HuH-7 (cell line): ENCODE results near the gene ADAMTS7.
A peak's percentile ranks its signal among the peaks of the same experiment; 100 is the strongest.
"Not testable (repeated sequence)": the region's sequence is repeated elsewhere in the genome, so short reads cannot be mapped to it uniquely, and the experiment has no call there.

Experiments used
- DNase-seq: peaks from one replicate; pipeline ENCODE4 v3.0.0; 2011; ENCODE audit warnings: low spot score

The ADAMTS7 gene, protein sequence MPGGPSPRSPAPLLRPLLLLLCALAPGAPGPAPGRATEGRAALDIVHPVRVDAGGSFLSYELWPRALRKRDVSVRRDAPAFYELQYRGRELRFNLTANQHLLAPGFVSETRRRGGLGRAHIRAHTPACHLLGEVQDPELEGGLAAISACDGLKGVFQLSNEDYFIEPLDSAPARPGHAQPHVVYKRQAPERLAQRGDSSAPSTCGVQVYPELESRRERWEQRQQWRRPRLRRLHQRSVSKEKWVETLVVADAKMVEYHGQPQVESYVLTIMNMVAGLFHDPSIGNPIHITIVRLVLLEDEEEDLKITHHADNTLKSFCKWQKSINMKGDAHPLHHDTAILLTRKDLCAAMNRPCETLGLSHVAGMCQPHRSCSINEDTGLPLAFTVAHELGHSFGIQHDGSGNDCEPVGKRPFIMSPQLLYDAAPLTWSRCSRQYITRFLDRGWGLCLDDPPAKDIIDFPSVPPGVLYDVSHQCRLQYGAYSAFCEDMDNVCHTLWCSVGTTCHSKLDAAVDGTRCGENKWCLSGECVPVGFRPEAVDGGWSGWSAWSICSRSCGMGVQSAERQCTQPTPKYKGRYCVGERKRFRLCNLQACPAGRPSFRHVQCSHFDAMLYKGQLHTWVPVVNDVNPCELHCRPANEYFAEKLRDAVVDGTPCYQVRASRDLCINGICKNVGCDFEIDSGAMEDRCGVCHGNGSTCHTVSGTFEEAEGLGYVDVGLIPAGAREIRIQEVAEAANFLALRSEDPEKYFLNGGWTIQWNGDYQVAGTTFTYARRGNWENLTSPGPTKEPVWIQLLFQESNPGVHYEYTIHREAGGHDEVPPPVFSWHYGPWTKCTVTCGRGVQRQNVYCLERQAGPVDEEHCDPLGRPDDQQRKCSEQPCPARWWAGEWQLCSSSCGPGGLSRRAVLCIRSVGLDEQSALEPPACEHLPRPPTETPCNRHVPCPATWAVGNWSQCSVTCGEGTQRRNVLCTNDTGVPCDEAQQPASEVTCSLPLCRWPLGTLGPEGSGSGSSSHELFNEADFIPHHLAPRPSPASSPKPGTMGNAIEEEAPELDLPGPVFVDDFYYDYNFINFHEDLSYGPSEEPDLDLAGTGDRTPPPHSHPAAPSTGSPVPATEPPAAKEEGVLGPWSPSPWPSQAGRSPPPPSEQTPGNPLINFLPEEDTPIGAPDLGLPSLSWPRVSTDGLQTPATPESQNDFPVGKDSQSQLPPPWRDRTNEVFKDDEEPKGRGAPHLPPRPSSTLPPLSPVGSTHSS (N-terminal part only)

DNA sequence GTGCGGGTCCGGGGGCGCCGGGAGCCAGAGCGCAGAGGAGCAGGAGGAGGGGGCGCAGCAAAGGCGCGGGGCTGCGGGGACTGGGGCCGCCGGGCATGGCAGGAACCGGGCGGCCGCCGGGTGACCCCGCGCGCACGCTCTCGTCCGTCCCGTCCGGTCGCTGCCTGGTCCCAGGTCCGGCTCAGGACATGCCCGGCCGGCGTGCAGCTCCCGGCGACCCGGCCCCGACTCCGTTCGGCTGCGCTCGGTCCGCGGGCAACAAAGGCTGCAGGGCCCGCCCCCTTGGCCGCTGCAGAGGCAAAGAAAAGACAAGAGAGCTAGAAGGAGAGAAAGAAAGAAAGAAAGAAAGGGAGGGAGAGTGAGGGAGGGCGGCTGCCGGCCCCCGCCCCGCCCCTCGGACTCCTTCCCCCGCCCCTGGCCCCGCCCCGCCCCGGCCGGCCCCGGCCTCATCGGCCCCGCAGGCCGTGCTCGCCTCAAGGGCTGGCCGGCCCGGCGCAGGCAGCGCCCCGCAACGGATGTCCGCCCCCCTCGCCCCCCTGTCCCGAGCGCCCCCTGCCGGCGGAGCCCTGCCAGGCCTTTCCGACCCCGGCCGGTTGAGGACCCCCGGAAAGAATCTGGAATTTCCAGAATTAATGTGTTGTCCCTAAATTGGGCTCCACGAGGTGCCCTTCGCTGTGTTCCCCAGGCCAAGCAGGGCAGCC, at the start of gene ADAMTS7:
TSS of gene ADAMTS7 (minus strand) at position 341 of the 701 bp plus-strand sequence. CDS start at position 97, 244 bp downstream.
- DNase-seq, result peak; percentile 96

DNA sequence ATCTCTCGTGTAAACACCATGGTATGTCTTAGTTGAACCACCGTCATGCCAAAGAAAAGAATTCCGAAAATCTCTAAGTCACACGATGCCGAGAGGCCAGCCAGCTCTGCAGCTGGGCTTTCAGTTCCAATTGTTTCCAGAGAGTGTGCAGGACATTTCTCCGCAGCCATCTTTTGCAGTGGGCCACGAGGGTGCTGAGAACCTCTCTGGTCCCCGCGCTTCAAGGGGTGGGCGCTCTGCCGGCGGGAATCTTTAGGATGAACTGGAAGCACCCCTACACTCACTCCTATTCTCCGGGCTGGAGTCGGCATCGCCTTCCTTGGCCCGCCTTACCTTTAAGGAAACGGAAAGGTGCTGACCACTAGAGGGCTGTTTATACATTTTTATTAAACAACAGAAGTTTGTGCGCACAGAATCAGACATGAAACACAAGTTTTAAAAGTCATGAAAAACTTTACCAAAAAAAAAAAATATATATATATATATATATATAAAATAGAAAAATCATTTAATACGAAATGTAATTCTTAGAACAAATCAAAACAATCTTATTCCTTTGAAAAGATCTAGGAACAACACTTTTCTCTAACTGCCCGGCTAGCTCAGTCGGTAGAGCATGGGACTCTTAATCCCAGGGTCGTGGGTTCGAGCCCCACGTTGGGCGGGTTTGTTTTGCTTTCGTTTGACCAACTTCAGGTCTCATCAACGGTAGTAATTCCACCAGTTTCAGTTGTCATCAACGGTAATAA, 48.9 kb upstream of the ADAMTS7 start:
- peak; percentile 74 for DNase-seq

DNA sequence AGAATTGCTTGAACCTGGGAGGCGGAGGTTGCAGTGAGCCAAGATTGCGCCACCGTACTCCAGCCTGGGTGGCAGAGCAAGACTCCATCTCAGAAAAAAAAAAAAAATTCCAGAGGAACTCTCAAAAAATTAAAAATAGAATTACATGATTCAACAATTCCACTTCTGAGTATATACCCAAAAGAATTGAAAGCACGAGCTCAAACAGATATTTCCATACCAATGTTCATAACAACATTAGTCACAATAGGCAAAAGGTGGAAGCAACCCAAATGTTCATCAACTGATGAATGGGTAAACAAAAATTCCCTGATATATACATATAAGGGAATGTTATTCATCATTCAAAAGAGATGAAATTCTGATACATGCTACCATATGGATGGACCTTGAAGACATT, 44.5 kb upstream of the ADAMTS7 start:
- no peak for DNase-seq

DNA sequence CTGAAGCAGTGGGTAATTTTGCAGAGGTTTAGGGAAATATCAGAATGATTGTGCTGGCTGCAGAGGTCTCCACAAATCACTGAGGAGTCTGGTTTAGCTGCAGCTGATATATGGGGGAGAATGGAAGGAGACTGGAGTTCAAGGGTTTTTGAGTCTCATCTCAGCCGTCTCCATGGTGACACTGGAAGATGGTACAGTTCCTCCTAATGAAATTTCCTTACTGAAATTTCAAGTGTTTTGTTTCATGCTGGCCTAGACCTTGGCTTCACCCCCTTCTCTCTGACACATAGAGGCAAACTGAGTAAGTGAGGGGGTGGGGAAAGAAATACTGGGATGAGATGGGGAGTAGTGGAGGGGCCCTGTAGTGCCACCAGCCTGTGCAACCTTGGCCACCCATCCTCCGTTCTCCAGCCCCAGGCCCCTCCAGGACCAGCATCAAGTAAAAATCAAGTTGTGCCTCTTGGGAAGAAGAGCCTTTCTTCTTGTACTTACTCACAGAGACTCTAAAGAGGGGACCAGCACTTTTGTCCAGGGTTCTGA, 43.6 kb upstream of the ADAMTS7 start:
- DNase-seq, result no peak

DNA sequence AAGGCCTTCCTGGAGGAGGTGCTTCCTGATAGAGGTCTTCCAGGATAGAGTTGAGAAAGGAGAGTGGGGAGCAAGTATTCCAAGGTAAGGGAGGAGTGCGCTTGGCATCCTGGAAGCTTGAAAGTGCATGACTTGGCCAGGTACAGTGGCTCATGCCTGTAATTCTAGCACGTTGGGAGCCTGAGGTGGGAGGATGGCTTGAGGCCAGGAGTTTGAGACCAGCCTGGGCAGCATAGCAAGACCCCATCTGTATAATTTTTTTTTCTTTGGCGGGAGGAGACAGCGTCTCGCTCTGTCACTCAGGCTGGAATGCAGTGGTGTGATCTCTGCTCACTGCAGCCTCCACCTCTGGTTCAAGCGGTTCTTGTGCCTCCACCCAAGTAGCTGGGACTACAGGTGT, 42.2 kb upstream of the ADAMTS7 start:
- DNase-seq, result no peak

DNA sequence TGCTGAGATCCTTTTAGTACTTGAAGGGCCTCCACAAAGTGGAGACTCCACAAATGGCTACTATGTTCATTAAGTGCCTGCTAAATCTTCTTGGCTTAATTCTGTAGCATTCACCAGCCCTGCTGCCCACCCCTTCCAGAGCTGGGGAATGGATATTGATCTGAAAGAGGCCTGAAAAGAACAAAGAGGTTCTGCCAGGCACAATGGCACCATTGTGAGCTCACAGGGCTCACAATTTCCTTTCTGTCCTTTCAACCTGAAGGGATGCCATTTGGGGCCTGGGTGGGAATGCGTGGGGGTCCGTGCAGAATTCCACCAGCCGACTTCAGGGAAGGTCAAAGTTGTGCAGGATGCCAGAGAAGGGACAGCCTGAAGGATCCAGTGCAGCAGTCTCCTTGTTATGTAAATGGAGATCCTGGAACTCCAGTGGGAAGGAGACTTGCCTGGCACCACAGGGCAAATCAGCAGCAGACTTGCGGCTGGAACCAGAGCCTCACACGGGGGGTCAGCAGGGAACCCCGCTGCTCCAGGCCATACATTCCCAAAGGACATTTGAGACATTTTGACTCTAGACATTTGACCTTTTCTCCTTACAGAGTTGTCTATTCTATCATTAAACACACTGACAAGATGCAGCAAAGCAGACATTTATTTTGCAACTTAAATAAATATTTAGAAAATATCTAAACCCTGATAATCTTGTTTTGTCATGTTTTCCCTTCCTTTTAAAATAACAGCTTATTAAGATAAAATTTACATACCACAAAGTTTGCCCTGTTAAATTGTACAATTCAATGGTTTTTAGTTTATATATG, 39.9 kb upstream of the ADAMTS7 start:
- no peak for DNase-seq

DNA sequence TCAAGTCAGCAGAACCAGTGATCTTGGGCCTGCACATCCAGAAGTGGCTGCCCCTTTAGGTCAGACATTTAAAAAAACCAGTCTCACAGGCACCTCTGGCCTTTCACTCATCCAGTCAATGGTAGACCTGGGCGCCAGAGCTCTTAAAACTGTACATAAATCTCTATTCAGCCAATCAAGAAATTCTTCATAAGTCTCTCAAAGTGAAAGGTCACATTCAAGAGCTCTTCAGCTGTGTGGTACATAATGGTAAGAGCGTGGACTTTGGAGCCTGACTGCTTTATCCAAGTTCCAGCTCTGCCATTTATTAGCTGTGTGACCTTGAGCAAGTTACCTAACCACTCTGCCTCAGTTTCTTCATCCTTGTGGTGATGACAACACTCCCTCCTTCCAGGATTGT, 39.1 kb upstream of the ADAMTS7 start:
- no peak for DNase-seq

DNA sequence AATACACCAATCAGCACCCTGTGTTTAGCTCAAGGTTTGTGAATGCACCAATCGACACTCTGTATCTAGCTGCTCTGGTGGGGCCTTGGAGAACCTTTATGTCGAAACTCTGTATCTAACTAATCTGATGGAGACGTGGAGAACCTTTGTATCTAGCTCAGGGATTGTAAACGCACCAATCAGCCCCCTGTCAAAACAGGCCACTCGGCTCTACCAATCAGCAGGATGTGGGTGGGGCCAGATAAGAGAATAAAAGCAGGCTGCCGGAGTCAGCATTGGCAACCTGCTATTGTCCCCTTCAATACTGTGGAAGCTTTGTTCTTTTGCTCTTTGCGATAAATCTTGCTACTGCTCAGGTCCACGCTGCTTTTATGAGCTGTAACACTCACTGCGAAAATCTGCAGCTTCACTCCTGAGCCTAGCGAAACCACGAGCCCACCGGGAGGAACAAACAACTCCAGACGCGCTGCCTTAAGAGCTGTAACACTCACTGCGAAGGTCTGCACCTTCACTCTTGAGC, 36.2 kb upstream of the ADAMTS7 start:
- DNase-seq, result not testable (repeated sequence)

DNA sequence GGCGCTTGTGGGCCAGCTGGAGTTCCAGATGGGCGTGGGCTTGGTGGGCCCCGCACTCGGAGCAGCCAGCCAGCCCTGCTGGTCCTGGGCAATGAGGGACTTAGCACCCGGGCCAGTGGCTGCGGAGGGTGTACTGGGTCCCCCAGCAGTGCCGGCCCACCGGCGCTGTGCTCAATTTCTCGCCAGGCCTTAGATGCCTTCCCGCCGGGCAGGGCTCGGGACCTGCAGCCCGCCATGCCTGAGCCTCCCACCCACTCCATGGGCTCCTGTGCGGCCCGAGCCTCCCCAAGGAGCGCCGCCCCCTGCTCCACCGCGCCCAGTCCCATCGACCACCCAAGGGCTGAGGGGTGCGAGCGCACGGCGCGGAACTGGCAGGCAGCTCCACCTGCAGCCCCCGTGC, 35.6 kb upstream of the ADAMTS7 start:
- not testable (repeated sequence) for DNase-seq

DNA sequence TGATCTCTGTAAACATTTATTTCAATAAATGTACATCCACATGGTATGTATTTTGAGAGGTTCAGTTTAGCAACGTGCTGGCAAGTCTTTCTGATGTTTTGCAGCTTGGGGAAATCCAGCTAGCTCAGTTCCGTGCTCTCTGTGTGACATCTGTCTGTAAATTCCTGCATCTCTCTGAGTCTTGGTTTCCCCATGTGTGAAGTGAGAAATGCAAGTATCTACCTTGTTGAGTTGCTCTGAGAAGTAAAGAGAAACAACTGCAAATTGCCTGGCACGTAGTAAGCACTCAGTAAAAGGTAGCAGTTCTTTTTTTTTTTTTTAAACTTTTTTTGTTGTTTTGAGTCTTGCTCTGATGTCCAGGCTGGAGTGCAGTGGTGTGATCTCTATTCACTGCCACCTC, 31.3 kb upstream of the ADAMTS7 start:
- no peak for DNase-seq

DNA sequence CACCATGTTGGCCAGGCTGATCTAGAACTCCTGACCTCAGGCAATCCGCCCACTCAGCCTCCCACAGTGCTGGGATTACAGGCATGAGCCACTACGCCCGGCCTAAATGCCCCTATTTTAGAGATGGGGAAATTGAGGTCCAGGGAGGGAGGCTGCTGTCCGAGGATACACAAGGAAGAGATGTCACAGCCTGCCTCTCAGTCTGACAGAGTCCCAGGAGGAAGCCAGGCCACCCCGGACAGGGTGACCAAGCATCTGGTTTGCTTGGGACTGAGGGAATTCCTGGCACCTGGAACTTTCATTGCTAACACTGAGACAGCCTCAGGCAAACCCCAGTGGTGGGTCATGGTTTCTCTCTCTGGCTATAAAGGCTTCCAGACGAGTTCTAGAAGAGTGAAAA, 30.6 kb upstream of the ADAMTS7 start:
- DNase-seq, result no peak

DNA sequence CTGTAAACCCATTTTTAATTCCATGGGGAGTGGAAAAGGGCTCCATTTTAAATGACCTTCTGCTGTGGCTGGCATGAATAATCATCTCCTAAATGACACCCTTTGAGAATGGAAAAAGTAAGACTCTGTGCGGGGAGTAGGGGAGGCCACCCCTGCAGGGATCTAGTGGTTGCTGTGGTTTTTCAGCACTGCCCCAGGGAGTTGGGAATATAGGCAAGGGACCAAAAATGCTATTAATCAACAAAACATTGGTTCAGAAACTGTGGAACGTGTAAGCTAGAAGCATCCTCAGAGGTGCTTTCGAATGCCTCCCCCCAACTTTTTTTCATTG, 30.1 kb upstream of the ADAMTS7 start:
- no peak for DNase-seq

DNA sequence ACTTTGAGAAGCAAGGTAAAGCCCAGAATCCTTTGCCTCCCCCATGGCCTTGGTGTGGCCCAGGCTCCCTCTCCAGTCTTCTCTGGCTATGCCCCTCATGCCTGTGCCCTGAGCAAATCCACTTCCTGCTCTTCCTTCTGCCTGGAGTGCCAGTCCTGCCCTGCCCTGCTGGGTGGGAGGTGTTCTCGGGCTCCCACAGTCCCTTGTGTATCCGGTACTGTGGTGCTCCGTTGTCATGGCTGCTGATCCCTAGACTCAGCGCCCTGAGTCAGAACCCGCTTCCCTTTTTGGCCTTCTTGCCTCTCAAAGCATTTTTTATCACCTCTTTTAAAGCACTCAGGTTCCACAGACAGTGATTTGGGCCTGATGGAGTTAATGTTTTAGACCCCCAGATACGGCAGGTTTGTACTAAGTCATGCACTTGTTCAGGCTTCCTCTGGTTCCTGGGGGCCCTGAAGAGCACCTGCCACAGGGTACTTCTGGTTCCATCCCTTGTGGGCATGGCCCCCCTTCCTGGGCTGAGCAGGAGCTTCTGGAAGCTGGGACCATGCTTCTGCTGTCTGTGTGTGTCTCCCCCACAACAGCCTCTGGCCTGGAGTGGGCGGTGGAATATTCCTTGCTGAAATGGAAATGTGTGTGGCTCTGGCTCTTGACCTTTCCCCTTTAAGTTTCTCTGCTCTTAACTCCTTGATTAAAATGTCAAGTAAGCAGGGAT, 29.6 kb upstream of the ADAMTS7 start:
- no peak for DNase-seq

DNA sequence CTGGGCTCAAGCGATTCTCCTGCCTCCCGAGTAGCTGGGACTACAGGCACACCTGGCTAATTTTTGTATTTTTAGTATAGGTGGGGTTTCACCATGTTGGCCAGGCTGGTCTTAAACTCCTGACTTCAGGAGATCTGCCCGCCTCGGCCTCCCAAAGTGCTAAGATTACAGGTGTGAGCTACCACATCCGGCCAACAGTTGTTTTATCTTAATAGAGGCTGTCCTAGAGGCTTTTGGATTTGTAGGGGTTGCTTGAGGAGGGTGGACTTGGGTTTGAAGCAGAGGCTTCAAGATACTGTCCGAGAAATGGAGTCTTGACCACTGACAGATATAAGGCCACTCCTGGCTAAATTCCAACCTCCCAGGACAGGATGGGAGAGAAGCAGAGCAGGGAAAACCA, 27.9 kb upstream of the ADAMTS7 start:
- not testable (repeated sequence) for DNase-seq

DNA sequence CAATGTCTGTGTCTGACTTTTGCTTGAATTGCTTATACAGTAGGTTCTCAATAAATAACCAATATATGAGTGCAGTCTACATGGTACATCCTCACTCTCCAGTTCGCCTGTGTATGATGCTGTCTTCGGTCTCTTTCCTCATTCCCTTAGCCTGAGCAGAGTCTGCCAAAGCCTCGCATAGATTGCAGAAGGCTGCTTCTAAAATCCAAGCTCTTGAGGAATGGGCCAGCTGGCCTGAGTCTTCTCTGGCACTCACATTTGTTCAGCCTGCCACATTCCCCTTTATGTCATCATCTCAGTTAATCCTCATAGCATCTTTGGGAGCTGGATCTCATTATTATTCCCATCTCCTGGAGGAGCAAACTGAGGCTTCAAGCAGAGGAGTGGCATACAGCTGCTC, 27.2 kb upstream of the ADAMTS7 start:
- DNase-seq, result no peak

DNA sequence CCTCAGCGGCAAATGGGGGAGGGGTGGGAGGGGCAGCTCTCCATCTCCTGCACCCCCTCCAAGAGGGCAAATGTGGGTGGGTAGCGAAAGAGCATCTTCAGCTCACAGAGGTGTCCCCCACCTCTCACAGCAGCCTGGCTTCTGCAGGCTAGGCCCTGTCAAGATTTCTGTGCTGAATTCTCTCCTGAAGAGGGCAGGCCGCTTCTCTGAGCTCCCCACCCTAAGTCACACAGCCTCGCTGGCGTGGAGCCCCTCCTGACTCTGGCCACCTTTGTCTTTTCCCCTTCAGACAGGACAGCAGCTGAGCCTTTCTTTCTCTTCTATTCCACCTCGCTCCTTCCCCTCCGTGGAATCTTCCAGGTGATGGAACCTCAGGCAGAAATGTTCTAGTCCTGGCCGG, 26.3 kb upstream of the ADAMTS7 start:
- DNase-seq, result no peak

DNA sequence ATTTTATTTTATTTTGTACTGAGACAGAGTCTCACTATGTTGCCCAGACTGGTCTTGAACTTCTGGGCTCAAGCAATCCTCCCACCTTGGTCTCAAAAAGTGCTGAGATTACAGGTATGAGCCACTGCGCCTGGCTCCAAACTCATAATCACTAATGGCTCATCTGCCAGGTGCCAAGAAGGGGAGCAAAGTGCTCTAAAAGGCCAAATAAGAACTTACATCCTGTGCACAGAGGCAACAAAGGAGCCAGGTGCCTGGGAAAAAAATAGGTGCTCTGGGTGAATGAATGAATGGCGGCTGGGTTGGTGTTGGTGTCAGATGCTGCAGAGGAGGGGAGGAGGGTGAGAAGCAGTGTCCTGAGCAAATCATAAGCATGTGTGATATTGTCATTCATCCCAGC, 25.9 kb upstream of the ADAMTS7 start:
- DNase-seq, result no peak

DNA sequence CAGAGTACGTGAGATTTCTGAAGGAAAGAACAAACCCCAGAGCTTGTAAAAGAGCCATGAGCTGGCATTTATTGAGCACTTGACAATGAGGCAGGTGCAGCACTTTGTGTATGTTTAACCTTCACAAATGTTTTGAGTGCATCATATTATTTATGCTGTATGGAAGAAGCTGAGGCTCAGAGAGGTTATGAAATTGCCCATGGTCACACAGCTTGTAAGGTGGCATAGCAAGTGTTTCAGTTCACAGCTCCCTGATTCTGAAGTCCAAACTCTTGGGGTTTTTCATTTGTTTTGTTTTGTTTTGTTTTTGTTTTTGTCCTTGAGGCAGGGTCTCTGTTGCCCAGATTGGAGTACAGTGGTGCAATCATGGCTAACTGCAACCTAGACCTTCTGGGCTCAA, 25.1 kb upstream of the ADAMTS7 start:
- no peak for DNase-seq
